ENCODE measurements around the gene GBA2.
A peak's percentile ranks its signal among the peaks of the same experiment; 100 is the strongest.

The GBA2 gene

DNA sequence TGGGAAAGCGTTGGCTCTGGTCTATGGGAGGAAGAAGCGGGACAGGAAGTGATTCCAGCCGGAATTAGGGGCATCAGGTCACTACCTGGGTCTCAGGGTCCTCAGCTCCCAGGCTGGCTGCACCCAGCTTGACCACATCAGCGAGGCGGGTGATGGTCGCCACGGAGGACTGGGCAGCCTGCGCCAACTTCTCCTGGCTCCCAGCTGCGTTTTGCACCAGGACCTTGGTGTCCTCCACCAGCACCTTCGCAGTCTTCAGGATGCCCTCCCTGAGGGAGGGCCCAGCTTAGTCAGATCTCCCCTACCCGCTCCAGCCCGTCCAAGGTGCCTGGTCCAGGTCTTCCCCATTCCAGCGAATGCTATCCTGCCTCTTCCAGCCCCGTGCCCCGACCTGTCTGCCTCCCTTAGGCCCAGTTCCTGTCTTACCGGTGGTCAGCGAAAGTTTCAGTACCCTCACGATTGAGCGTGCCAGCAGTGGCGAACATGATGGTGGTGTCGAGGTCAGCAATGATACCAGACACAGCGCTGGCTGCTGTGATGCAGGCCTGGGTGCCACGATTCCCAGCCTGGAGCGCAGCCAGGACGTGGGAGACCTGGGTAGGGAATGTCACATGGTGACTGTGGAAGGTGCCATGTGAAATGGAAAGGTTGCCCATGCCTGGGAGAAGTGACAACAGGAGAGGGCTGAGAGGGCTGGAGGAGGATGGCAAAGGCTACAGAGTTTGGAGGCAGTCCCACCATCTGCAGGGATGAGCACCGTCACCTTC lies 44.9 kb downstream of the GBA2 start:
- no peak overlapping the region for H3K27ac Mint-ChIP-seq
- no peaks in the 10 kb centered on the region for H3K4me1 Mint-ChIP-seq
- DNase-seq (no peak), ATAC-seq (no peak)
- H3K4me3 Mint-ChIP-seq, result no peak overlapping the region
- no peaks in the 10 kb centered on the region for H3K27me3 Mint-ChIP-seq
- H3K9me3 Mint-ChIP-seq, result no peaks in the 10 kb centered on the region

- Mint-ChIP-seq H3K9me3 (no peaks in the 10 kb centered on the region), H3K27ac (no peak overlapping the region), H3K4me3 (no peak overlapping the region), H3K27me3 (no peaks in the 10 kb centered on the region), H3K4me1 (no peaks in the 10 kb centered on the region)
- DNase-seq (no peak), ATAC-seq (no peak)
These were observed 46.3 kb downstream of the GBA2 start for GRCh38 chr9:35702696-35703095.

- Mint-ChIP-seq H3K27ac (no peak overlapping the region), H3K27me3 (no peaks in the 10 kb centered on the region), H3K9me3 (no peaks in the 10 kb centered on the region), H3K4me3 (no peak overlapping the region), H3K4me1 (peaks cover 7% of the 10 kb centered on the region)
- ATAC-seq (no peak), DNase-seq (no peak)
These were observed 48.1 kb downstream of the GBA2 start for GRCh38 chr9:35700942-35701341.

DNA sequence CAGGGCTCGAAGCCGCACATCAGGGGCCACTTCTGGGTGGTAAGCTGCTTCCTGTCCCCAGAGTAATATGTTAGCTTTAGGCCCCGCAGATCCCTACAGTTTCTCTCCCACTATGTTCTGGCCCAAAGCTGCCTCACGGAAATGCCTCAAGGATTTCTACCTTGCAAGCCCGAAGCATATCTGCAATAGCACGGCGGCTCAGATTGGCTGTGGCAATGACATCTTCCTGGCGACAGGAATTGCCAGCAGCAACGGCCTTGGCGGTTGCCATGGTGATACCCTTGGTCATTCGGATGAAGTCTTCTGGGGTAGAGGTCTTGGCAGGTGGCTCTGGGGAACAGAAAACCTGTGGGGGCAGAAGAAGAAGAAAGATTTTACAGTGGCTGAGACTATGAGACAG lies 49.0 kb downstream of the GBA2 start:
- Mint-ChIP-seq H3K27me3 (no peaks in the 10 kb centered on the region), H3K9me3 (no peaks in the 10 kb centered on the region), H3K4me1 (peaks cover 7% of the 10 kb centered on the region), H3K27ac (no peak overlapping the region), H3K4me3 (no peak overlapping the region)
- DNase-seq (no peak), ATAC-seq (no peak)

DNA sequence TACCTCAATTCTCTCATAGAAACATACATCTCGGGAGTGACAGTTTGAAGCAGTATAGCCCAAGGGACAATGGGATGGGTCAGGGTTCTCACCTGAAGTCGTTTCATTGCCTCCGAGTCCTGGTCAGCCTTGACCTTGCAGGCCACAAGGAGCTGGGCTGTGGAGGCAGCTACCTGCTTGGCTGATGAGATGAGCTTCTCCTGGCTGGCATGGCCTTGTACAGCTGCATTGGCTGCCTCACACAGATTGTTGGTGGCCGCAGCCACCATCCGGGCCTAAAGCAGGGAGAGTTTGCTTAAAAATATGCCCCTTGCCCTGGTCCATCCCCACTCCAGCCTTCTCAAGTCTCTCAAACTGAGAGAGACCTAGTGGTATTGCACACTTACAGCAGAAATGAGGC lies 50.8 kb downstream of the GBA2 start:
- Mint-ChIP-seq H3K9me3 (no peaks in the 10 kb centered on the region), H3K4me1 (peaks cover 7% of the 10 kb centered on the region), H3K27ac (no peak overlapping the region), H3K27me3 (no peaks in the 10 kb centered on the region), H3K4me3 (no peak overlapping the region)
- DNase-seq (no peak), ATAC-seq (no peak)

DNA sequence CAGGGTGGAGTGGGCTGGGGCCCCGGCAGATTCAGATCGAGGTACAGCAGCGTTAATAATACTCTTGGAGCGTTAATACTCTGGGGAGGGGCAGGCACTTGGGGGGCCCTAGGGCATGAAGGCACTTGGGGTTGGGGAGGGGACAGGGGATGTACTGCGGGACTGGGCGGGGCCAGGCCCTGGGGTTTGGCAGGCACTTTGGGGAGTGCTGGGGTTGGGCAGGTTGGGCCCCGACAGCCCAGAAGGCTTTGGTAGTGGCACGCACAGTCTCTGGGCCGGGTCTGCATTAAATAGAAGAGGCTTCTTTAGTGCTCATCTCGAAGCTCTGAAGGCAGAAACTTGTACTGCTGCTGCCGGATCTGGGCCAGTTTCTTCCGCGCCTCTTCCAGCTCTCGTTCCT lies 51.5 kb downstream of the GBA2 start:
- peak overlapping the region; percentile 5 to 12 for H3K27ac Mint-ChIP-seq
- H3K4me1 Mint-ChIP-seq, result peaks cover 7% of the 10 kb centered on the region
- H3K9me3 Mint-ChIP-seq, result no peaks in the 10 kb centered on the region
- H3K27me3 Mint-ChIP-seq, result no peaks in the 10 kb centered on the region
- ATAC-seq (no peak), DNase-seq (no peak)
- H3K4me3 Mint-ChIP-seq, result no peak overlapping the region

DNA sequence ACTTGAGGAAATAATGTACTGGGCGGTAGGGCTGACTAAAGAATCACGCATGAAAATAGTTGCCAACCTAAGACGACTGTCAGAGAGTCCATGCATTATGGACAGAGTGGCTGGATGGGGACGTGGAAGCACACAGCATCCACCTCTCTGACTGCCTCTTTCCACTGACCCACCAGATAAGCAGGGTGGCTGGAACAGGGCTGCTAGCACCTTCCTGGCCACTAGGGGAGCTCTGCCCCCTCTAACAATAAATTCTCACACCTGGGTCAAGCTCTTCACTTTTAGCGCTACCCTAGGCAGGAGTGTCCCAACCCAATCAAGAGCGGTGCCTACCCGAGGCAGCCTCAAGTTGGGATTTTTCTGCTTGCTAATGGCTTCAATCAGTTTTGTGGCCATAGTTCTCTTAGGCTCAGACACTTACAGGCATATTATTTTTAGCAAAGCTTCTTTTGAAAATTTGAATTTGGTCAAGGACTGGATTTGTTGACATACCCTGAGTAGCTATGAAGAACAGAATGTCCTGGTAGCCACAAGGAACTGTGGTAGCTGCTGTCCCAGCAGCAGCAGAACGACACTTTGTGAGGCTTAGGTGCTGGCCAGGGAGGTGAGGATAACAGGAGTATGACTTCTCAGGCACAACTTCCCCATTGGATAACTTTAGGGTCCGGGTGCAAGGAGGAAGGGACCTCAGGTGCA lies 52.4 kb downstream of the GBA2 start:
- ATAC-seq, result peak; percentile 83
- H3K27ac Mint-ChIP-seq, result no peak overlapping the region
- peaks cover 12% of the 10 kb centered on the region for H3K4me1 Mint-ChIP-seq
- H3K4me3 Mint-ChIP-seq, result no peak overlapping the region
- DNase-seq, result peak; percentile 49 to 51
- no peaks in the 10 kb centered on the region for H3K27me3 Mint-ChIP-seq
- H3K9me3 Mint-ChIP-seq, result no peaks in the 10 kb centered on the region

DNA sequence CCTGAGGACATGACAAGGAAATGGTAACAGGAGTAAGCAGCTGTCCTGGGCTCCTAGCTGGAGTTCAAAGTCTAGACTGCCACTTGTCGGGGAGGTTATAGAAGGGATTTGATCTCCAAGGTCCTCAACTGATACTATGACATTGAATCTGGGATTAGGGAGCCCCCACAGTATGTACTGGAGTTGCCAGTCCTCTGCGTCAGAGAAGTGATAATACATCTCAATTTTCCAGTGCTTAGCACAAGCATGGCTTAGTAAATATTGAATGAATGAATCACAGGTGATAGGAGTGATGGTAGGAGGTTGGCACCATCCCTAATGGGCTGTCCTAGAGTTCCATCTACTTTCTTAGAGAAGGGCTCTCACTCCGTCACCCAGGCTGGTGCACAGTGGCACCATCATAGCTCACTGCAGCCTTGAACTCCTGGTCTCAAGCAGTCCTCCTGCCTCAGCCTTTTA lies 53.1 kb downstream of the GBA2 start:
- no peaks in the 10 kb centered on the region for H3K9me3 Mint-ChIP-seq
- H3K4me1 Mint-ChIP-seq, result peaks cover 19% of the 10 kb centered on the region
- no peaks in the 10 kb centered on the region for H3K27me3 Mint-ChIP-seq
- no peak overlapping the region for H3K27ac Mint-ChIP-seq
- ATAC-seq (no peak), DNase-seq (no peak)
- no peak overlapping the region for H3K4me3 Mint-ChIP-seq

GRCh38 chr9:35691757-35692301 lies 57.2 kb downstream of the GBA2 start:
- no peaks in the 10 kb centered on the region for H3K9me3 Mint-ChIP-seq
- H3K4me1 Mint-ChIP-seq, result peaks cover 50% of the 10 kb centered on the region
- no peak for ATAC-seq
- peak overlapping the region in 1 of 2 donors; percentile 87 for H3K4me3 Mint-ChIP-seq
- H3K27me3 Mint-ChIP-seq, result no peaks in the 10 kb centered on the region
- no peak for DNase-seq
- H3K27ac Mint-ChIP-seq, result no peak overlapping the region

DNA sequence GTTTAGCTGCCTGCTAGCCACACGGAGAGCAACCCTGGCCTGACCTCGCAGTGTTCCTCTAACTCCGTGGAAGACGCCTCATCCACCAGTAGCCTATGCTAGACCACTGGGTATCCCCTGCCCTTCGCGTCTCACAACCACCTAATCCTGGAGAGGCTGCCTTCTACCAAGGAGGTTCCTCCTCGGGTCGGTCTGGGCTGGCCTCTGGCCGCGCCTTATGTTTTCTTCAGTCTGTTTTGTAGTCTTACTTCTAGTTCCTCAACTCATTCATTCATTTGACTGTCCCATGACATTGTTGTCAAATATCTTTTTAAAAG lies 57.7 kb downstream of the GBA2 start:
- H3K4me3 Mint-ChIP-seq, result peak overlapping the region; percentile 87 to 88
- no peaks in the 10 kb centered on the region for H3K27me3 Mint-ChIP-seq
- peak overlapping the region; percentile 46 to 76 for H3K27ac Mint-ChIP-seq
- H3K4me1 Mint-ChIP-seq, result peaks cover 45% of the 10 kb centered on the region
- H3K9me3 Mint-ChIP-seq, result no peaks in the 10 kb centered on the region
- ATAC-seq (no peak), DNase-seq (no peak)

- peaks cover 45% of the 10 kb centered on the region for H3K4me1 Mint-ChIP-seq
- DNase-seq (no peak), ATAC-seq (peak; percentile 19)
- no peaks in the 10 kb centered on the region for H3K27me3 Mint-ChIP-seq
- H3K4me3 Mint-ChIP-seq, result peak overlapping the region; percentile 87 to 88
- H3K9me3 Mint-ChIP-seq, result no peaks in the 10 kb centered on the region
- H3K27ac Mint-ChIP-seq, result peak overlapping the region; percentile 74 to 78
These were observed 58.3 kb downstream of the GBA2 start for GRCh38 chr9:35690614-35691333.

DNA sequence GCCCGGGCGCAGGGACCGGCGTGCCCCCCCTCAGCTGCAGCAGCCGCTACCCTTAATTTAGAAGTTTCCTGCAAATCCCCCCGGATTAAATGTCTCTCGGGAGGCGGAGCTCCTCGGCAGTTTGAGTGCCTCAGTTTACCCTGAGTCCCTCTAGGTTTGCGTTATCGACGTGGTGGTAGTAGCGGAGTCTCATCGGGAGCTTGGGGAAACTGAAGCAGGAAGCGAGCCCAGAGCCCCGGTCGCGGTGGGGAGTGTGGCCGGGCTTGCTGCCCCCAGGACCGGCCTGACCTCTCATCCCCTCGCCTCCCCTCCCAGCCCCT lies 58.8 kb downstream of the GBA2 start:
- H3K27me3 Mint-ChIP-seq, result no peaks in the 10 kb centered on the region
- peaks cover 45% of the 10 kb centered on the region for H3K4me1 Mint-ChIP-seq
- peak overlapping the region; percentile 67 to 78 for H3K4me3 Mint-ChIP-seq
- H3K9me3 Mint-ChIP-seq, result no peaks in the 10 kb centered on the region
- no peak for DNase-seq
- peak; percentile 22 for ATAC-seq
- H3K27ac Mint-ChIP-seq, result no peak overlapping the region

DNA sequence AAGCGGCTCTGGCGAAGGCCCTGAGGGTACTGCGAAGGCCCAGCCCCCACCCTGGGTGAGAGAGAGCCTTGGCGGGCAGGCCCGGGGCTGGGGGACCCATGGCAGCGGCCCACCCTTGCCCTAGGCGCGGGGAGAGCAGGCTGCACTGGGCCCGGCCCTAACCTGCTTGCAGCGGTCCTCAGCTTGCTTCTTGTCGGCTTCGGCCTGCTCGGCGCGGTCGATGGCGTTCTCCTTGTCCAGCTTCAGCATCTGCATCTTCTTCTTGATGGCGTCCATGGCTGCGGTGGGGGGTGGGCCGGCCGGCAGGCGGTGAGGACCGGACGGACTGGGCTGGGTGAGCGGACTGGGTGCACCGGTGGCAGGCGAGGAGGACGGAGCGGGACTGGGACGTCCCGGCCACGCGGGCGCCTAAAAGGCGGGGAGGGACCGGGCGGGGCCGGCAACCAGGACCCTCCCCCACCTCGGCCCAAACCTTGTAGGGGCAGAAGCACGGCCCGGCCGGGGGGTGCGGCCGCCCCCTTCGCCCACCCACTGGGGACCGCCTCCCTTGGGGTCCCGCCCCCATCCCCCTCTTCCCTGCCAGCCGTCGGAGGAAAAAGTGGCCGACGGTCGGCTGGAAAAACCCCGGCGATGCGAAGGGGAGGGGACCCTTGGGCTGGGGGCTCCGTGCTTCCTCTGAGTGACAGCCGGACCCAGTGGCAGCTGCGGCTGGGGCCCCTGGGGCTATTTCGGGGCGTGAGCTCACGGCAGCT lies 59.3 kb downstream of the GBA2 start, which contains the start of gene TPM2:
Gene TPM2, minus strand, starts transcription at position 384 of the 752 bp plus-strand sequence. Its CDS starts 108 bp downstream, at position 276.
- ATAC-seq (peak; percentile 60), DNase-seq (no peak)
- Mint-ChIP-seq H3K9me3 (no peaks in the 10 kb centered on the region), H3K4me1 (peaks cover 45% of the 10 kb centered on the region), H3K4me3 (peak within 1 kb of the TSS; percentile 87 to 88), H3K27ac (peak within 1 kb of the TSS; percentile 74 to 80), H3K27me3 (no peaks in the 10 kb centered on the region)

DNA sequence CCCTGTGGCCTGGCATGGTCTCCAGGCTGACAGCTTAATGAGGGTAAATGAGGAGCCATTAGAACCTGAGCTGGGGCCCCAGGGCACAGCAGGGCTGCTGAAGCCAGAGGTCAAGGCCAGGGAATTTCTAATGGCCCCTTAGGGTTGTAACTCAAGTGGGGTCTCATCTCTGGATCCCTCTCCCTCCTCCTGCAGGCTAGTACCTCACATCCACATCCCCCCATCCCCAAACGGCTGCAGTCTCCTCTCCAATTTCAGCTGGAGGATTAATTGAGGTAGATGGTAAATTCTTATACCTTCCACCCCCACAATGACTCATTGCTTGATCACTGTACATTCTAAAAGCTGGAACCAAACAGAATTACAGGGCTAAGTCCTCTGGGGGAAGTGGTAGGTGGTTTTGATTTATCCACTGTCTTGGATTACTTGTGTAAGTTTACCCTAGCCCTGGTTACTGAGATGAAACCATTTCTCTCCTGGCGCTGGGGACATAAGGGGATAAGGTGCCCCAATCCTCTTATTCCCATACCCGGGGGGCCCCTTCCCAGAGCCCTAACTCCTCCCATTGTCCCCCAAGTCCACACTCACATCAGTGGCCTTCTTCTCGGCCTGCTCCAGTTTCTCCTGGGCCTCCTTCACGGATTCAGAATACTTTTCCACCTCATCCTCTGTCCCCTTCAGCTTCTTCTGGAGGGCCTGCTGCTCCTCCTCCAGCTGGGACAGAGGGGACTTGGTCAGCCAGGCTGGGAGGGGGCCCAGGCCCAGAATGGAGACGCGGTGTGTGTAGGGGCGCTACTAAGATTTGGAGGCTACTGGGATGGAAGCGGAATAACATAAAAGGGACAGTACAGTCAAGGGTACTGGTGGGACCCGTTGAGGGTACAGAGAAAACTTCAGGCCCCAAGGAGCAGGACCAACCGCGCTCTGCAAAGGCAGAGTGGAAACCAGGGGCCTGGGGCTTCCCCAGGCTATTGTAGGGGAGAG lies 60.2 kb downstream of the GBA2 start:
- Mint-ChIP-seq H3K4me1 (peaks cover 45% of the 10 kb centered on the region), H3K9me3 (no peaks in the 10 kb centered on the region), H3K27ac (peak overlapping the region; percentile 74 to 80), H3K27me3 (no peaks in the 10 kb centered on the region), H3K4me3 (peak overlapping the region; percentile 71 to 74)
- DNase-seq (no peak), ATAC-seq (peak; percentile 81)
